GM21423 (cell line): Measurements from ENCODE around the gene LENG9.
"Not testable (repeated sequence)": the region's sequence is repeated elsewhere in the genome, so short reads cannot be mapped to it uniquely, and the experiment has no call there.

Experiments used
- ATAC-seq: cut with Tn5 transposase; IDR thresholded peaks from one replicate; pipeline ENCODE4 v1.9.1; 2021; ENCODE audit warnings: mild to moderate bottlenecking, moderate library complexity; ENCODE audit not compliant: unreplicated experiment

LENG9 gene

GRCh38 chr19:54480051-54480450 lies 16.5 kb upstream of the LENG9 start:
- no peak for ATAC-seq

GRCh38 chr19:54478677-54479266 lies 15.2 kb upstream of the LENG9 start:
- no peak for ATAC-seq

- no peak for ATAC-seq
These were observed 14.1 kb upstream of the LENG9 start for GRCh38 chr19:54477650-54478049.

GRCh38 chr19:54475706-54476105 lies 12.1 kb upstream of the LENG9 start:
- no peak for ATAC-seq

GRCh38 chr19:54473892-54474372 lies 10.4 kb upstream of the LENG9 start:
- ATAC-seq: no peak

GRCh38 chr19:54473071-54473891 lies 9.7 kb upstream of the LENG9 start, which contains the start of gene CDC42EP5:
Gene CDC42EP5, minus strand, starts transcription at chr19:54473296. Its CDS starts 7,749 bp downstream, at chr19:54465547.
- ATAC-seq: no peak

GRCh38 chr19:54470991-54471782 lies 7.6 kb upstream of the LENG9 start:
- no peak for ATAC-seq

GRCh38 chr19:54470276-54470887 lies 6.8 kb upstream of the LENG9 start:
- no peak for ATAC-seq

- ATAC-seq: no peak
These were observed 5.9 kb upstream of the LENG9 start for GRCh38 chr19:54469496-54469934.

- ATAC-seq: not testable (repeated sequence)
These were observed 2.5 kb upstream of the LENG9 start for GRCh38 chr19:54466110-54466480.

- no peak for ATAC-seq
These were observed 2.0 kb upstream of the LENG9 start for GRCh38 chr19:54465426-54466109.

GRCh38 chr19:54464630-54465425 lies 1.2 kb upstream of the LENG9 start:
- peak; percentile 40 for ATAC-seq

- ATAC-seq: peak; percentile 40
These were observed 559 bp upstream of the LENG9 start for GRCh38 chr19:54464044-54464629.

- peak; percentile 17 for ATAC-seq
These were observed 685 bp downstream of the LENG9 start for GRCh38 chr19:54462655-54463530.

GRCh38 chr19:54462047-54462654 lies 1.4 kb downstream of the LENG9 start:
- no peak for ATAC-seq

GRCh38 chr19:54461613-54462012 lies 2.0 kb downstream of the LENG9 start:
- ATAC-seq: no peak

- ATAC-seq: no peak
These were observed 2.4 kb downstream of the LENG9 start for GRCh38 chr19:54461210-54461609.
